Measurements from ENCODE around the gene CSH2. TPM values are rescaled to one million over a fixed set of nuclear protein-coding genes. Genes with fewer than 3 reads are reported as not detected.

The CSH2 gene
- total and polyA plus RNA-seq, 2 of the 13 experiments (the other 11 are each of a cell fraction or from before 2014, with no cell fraction given) = not detected

DNA sequence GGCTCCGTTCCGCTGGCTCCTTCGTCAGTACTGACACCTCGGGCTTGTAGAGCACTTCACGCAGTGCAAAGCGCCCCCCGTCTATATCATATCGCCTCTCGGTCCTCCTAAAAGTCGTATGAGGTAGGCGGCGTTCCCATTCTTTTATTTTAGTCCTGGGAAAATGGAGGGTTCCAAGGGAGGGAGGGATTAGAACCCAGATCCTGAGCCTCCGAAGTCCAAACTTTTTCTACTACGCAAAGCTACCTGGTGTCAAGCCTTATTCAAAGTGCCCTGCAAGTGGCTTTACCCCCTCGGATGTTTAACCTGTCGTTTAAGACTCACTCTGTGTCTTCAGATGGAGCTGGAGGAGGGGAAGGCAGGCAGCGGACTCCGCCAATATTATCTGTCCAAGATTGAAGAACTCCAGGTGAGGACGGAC is 45.7 kb downstream of the CSH2 start (continued):
- TF ChIP-seq, protein P1, sequence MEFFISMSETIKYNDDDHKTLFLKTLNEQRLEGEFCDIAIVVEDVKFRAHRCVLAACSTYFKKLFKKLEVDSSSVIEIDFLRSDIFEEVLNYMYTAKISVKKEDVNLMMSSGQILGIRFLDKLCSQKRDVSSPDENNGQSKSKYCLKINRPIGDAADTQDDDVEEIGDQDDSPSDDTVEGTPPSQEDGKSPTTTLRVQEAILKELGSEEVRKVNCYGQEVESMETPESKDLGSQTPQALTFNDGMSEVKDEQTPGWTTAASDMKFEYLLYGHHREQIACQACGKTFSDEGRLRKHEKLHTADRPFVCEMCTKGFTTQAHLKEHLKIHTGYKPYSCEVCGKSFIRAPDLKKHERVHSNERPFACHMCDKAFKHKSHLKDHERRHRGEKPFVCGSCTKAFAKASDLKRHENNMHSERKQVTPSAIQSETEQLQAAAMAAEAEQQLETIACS (CRISPR knock-in tag; IDR thresholded peaks at IDR 0.05) = no peak
- TF ChIP-seq TCF12 (IDR thresholded peaks at IDR 0.05) = no peak
- TF ChIP-seq TCF12 (CRISPR knock-in tag; IDR thresholded peaks at IDR 0.05) = no peak
- TF ChIP-seq ZNF550 (CRISPR knock-in tag; IDR thresholded peaks at IDR 0.05; ENCODE audit: borderline replicate concordance) = no peak
- TF ChIP-seq ZFP1 (CRISPR knock-in tag; IDR thresholded peaks at IDR 0.05) = no peak
- no peak for TF ChIP-seq ZMYM4 (CRISPR knock-in tag; IDR thresholded peaks at IDR 0.05)
- no peak for TF ChIP-seq MEF2D (CRISPR knock-in tag; IDR thresholded peaks at IDR 0.05)
- TF ChIP-seq ZFP36 (IDR thresholded peaks at IDR 0.05; ENCODE audit: borderline replicate concordance, low read depth, low read length, partially characterized antibody) = no peak
- no peak for TF ChIP-seq ZNF619 (CRISPR knock-in tag; IDR thresholded peaks at IDR 0.05)
- TF ChIP-seq, protein P2, sequence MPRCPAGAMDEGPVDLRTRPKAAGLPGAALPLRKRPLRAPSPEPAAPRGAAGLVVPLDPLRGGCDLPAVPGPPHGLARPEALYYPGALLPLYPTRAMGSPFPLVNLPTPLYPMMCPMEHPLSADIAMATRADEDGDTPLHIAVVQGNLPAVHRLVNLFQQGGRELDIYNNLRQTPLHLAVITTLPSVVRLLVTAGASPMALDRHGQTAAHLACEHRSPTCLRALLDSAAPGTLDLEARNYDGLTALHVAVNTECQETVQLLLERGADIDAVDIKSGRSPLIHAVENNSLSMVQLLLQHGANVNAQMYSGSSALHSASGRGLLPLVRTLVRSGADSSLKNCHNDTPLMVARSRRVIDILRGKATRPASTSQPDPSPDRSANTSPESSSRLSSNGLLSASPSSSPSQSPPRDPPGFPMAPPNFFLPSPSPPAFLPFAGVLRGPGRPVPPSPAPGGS (CRISPR knock-in tag; IDR thresholded peaks at IDR 0.05) = no peak; the same call in 1 of the 2 replicates
- TF ChIP-seq SNAI1 (CRISPR knock-in tag; IDR thresholded peaks at IDR 0.05; ENCODE audit: borderline replicate concordance) = no peak
- TF ChIP-seq, protein P3, sequence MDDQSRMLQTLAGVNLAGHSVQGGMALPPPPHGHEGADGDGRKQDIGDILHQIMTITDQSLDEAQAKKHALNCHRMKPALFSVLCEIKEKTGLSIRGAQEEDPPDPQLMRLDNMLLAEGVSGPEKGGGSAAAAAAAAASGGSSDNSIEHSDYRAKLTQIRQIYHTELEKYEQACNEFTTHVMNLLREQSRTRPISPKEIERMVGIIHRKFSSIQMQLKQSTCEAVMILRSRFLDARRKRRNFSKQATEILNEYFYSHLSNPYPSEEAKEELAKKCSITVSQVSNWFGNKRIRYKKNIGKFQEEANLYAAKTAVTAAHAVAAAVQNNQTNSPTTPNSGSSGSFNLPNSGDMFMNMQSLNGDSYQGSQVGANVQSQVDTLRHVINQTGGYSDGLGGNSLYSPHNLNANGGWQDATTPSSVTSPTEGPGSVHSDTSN (CRISPR knock-in tag; IDR thresholded peaks at IDR 0.05; ENCODE audit: borderline replicate concordance) = no peak
- TF ChIP-seq ZNF672 (CRISPR knock-in tag; IDR thresholded peaks at IDR 0.05) = no peak
- no peak for TF ChIP-seq ELF4 (CRISPR knock-in tag; IDR thresholded peaks at IDR 0.05; ENCODE audit: borderline replicate concordance)
- TF ChIP-seq, protein P4, sequence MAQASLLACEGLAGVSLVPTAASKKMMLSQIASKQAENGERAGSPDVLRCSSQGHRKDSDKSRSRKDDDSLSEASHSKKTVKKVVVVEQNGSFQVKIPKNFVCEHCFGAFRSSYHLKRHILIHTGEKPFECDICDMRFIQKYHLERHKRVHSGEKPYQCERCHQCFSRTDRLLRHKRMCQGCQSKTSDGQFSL (CRISPR knock-in tag; IDR thresholded peaks at IDR 0.05) = peak; percentile 44; the same call in 1 of the 2 replicates
- no peak for TF ChIP-seq DNMT3B (CRISPR knock-in tag; conservative IDR thresholded peaks at IDR 0.05)
- TF ChIP-seq ZBTB3 (CRISPR knock-in tag; IDR thresholded peaks at IDR 0.05; ENCODE audit: borderline replicate concordance, low read depth) = no peak
- TF ChIP-seq, protein P5, sequence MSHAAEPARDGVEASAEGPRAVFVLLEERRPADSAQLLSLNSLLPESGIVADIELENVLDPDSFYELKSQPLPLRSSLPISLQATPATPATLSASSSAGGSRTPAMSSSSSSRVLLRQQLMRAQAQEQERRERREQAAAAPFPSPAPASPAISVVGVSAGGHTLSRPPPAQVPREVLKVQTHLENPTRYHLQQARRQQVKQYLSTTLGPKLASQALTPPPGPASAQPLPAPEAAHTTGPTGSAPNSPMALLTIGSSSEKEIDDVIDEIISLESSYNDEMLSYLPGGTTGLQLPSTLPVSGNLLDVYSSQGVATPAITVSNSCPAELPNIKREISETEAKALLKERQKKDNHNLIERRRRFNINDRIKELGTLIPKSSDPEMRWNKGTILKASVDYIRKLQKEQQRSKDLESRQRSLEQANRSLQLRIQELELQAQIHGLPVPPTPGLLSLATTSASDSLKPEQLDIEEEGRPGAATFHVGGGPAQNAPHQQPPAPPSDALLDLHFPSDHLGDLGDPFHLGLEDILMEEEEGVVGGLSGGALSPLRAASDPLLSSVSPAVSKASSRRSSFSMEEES (CRISPR knock-in tag; IDR thresholded peaks at IDR 0.05) = no peak
- TF ChIP-seq, protein P6, sequence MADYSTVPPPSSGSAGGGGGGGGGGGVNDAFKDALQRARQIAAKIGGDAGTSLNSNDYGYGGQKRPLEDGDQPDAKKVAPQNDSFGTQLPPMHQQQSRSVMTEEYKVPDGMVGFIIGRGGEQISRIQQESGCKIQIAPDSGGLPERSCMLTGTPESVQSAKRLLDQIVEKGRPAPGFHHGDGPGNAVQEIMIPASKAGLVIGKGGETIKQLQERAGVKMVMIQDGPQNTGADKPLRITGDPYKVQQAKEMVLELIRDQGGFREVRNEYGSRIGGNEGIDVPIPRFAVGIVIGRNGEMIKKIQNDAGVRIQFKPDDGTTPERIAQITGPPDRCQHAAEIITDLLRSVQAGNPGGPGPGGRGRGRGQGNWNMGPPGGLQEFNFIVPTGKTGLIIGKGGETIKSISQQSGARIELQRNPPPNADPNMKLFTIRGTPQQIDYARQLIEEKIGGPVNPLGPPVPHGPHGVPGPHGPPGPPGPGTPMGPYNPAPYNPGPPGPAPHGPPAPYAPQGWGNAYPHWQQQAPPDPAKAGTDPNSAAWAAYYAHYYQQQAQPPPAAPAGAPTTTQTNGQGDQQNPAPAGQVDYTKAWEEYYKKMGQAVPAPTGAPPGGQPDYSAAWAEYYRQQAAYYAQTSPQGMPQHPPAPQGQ (CRISPR knock-in tag; IDR thresholded peaks at IDR 0.05; ENCODE audit: borderline replicate concordance) = no peak
- TF ChIP-seq ERF (CRISPR knock-in tag; IDR thresholded peaks at IDR 0.05) = no peak
- TF ChIP-seq ZNF460 (CRISPR knock-in tag; IDR thresholded peaks at IDR 0.05; ENCODE audit: borderline replicate concordance) = no peak
- TF ChIP-seq, protein P7, sequence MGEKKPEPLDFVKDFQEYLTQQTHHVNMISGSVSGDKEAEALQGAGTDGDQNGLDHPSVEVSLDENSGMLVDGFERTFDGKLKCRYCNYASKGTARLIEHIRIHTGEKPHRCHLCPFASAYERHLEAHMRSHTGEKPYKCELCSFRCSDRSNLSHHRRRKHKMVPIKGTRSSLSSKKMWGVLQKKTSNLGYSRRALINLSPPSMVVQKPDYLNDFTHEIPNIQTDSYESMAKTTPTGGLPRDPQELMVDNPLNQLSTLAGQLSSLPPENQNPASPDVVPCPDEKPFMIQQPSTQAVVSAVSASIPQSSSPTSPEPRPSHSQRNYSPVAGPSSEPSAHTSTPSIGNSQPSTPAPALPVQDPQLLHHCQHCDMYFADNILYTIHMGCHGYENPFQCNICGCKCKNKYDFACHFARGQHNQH (CRISPR knock-in tag; IDR thresholded peaks at IDR 0.05) = no peak
- no peak for TF ChIP-seq CAMTA2 (CRISPR knock-in tag; IDR thresholded peaks at IDR 0.05; ENCODE audit: borderline replicate concordance)
